ENCODE measurements around the gene IL17RA. TPM values are rescaled to one million over a fixed set of nuclear protein-coding genes. Genes with fewer than 3 reads are reported as not detected.
A peak's percentile ranks its signal among the peaks of the same experiment; 100 is the strongest.

IL17RA gene
- total RNA-seq, 1 experiment from 2014 or later, result 7.1 TPM

- Histone ChIP-seq H3K4me3 (ENCODE audit: low read length) (peak overlapping the region; percentile 90), H3K4me2 (ENCODE audit: low read depth, low read length, poor library complexity, severe bottlenecking) (peak overlapping the region; percentile 93), H3K36me3 (ENCODE audit: insufficient read depth, low read length) (peaks cover 4% of the 10 kb centered on the region; the same call in 1 of the 2 replicates), H2AFZ (ENCODE audit: low read length) (no peak overlapping the region), H4K20me1 (ENCODE audit: insufficient read depth, low read depth, low read length) (peaks cover 23% of the 10 kb centered on the region; the same call in 1 of the 2 replicates), H3K9ac (ENCODE audit: low read length) (peak overlapping the region; percentile 91; the same call in 1 of the 2 replicates), H3K9me2 (replicated peaks; ENCODE audit: insufficient read depth, low read length) (no peaks in the 10 kb centered on the region), H3K9me3 (ENCODE audit: low read length) (no peaks in the 10 kb centered on the region), H3K79me2 (ENCODE audit: low read length) (peaks cover 59% of the 10 kb centered on the region), H3K4me1 (ENCODE audit: low read length) (peaks cover 33% of the 10 kb centered on the region), H3K27me3 (ENCODE audit: low read length) (no peaks in the 10 kb centered on the region), H3K27ac (ENCODE audit: low read length) (no peak overlapping the region)
- no peak for DNase-seq
Measured at GRCh38 chr22:17157714-17158113, 72.9 kb downstream of the IL17RA start.

GRCh38 chr22:17158176-17158567, 73.4 kb downstream of the IL17RA start:
- Histone ChIP-seq H3K4me2 (ENCODE audit: low read depth, low read length, poor library complexity, severe bottlenecking) (peak overlapping the region; percentile 93), H2AFZ (ENCODE audit: low read length) (peak overlapping the region; percentile 95; the same call in 1 of the 2 replicates), H3K9ac (ENCODE audit: low read length) (peak overlapping the region; percentile 91)

GRCh38 chr22:17158568-17159503, 74.0 kb downstream of the IL17RA start, which contains the start of gene HDHD5:
TSS of gene HDHD5 (minus strand) at chr22:17159277. CDS start at chr22:17159251, 26 bp downstream.
- peak within 1 kb of the TSS; percentile 95 for H2AFZ ChIP-seq (ENCODE audit: low read length)
- peak; percentile 94 for DNase-seq
- peaks cover 47% of the 10 kb centered on the region for H3K79me2 ChIP-seq (ENCODE audit: low read length)
- no peaks in the 10 kb centered on the region for H3K9me2 ChIP-seq (replicated peaks; ENCODE audit: insufficient read depth, low read length)
- H3K9me3 ChIP-seq (ENCODE audit: low read length), result no peaks in the 10 kb centered on the region
- H4K20me1 ChIP-seq (ENCODE audit: insufficient read depth, low read depth, low read length), result peaks cover 13% of the 10 kb centered on the region; the same call in 1 of the 2 replicates
- H3K27me3 ChIP-seq (ENCODE audit: low read length), result no peaks in the 10 kb centered on the region
- peak within 1 kb of the TSS; percentile 90 for H3K4me3 ChIP-seq (ENCODE audit: low read length)
- H3K4me1 ChIP-seq (ENCODE audit: low read length), result peaks cover 33% of the 10 kb centered on the region
- H3K9ac ChIP-seq (ENCODE audit: low read length), result peak within 1 kb of the TSS; percentile 91
- peak within 1 kb of the TSS; percentile 50 for H3K27ac ChIP-seq (ENCODE audit: low read length)
- H3K36me3 ChIP-seq (ENCODE audit: insufficient read depth, low read length), result peaks cover 4% of the 10 kb centered on the region; the same call in 1 of the 2 replicates
- H3K4me2 ChIP-seq (ENCODE audit: low read depth, low read length, poor library complexity, severe bottlenecking), result peak within 1 kb of the TSS; percentile 93

More at GRCh38 chr22:17158176-17158567, 73.4 kb downstream of the IL17RA start:
- Histone ChIP-seq H3K27ac (ENCODE audit: low read length) (no peak overlapping the region), H4K20me1 (ENCODE audit: insufficient read depth, low read depth, low read length) (peaks cover 19% of the 10 kb centered on the region; the same call in 1 of the 2 replicates), H3K4me3 (ENCODE audit: low read length) (peak overlapping the region; percentile 90), H3K9me2 (replicated peaks; ENCODE audit: insufficient read depth, low read length) (no peaks in the 10 kb centered on the region), H3K9me3 (ENCODE audit: low read length) (no peaks in the 10 kb centered on the region), H3K36me3 (ENCODE audit: insufficient read depth, low read length) (peaks cover 4% of the 10 kb centered on the region; the same call in 1 of the 2 replicates), H3K4me1 (ENCODE audit: low read length) (peaks cover 33% of the 10 kb centered on the region), H3K79me2 (ENCODE audit: low read length) (peaks cover 54% of the 10 kb centered on the region), H3K27me3 (ENCODE audit: low read length) (no peaks in the 10 kb centered on the region)
- DNase-seq, result no peak

DNA sequence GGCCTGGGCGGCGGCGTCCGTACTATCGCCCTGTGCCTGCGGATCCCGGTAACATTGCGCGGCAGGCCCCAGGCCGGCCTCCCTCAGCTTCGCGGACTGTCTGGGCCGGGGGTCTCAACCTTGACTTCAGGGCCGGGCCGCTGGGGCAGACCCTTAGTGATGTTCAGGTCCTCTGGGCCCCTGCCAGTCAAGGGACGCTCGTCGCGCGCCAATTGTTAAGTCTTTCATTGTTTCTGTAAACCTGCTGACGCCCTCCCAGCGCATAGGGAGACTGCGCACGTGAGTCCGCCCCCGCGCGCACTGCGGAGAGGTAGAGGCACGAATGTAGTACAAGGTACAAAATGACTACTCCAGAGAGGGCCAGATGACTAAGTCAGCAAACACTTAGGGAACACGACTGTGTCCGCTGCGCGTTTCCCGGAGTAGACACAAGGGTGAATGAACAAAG, 74.7 kb downstream of the IL17RA start:
- no peaks in the 10 kb centered on the region for H3K9me3 ChIP-seq (ENCODE audit: low read length)
- peaks cover 44% of the 10 kb centered on the region for H3K79me2 ChIP-seq (ENCODE audit: low read length)
- peak overlapping the region; percentile 91 for H3K9ac ChIP-seq (ENCODE audit: low read length)

GRCh38 chr22:17161991-17162390, 77.2 kb downstream of the IL17RA start:
- peaks cover 23% of the 10 kb centered on the region for H3K4me1 ChIP-seq (ENCODE audit: low read length)

More for the DNA sequence above, 74.7 kb downstream of the IL17RA start:
- Histone ChIP-seq H3K4me3 (ENCODE audit: low read length) (peak overlapping the region; percentile 90; the same call in 1 of the 2 replicates), H3K27ac (ENCODE audit: low read length) (no peak overlapping the region), H2AFZ (ENCODE audit: low read length) (peak overlapping the region; percentile 5; the same call in 1 of the 2 replicates), H4K20me1 (ENCODE audit: insufficient read depth, low read depth, low read length) (peaks cover 13% of the 10 kb centered on the region; the same call in 1 of the 2 replicates), H3K9me2 (replicated peaks; ENCODE audit: insufficient read depth, low read length) (no peaks in the 10 kb centered on the region), H3K27me3 (ENCODE audit: low read length) (no peaks in the 10 kb centered on the region), H3K36me3 (ENCODE audit: insufficient read depth, low read length) (peaks cover 4% of the 10 kb centered on the region; the same call in 1 of the 2 replicates), H3K4me1 (ENCODE audit: low read length) (peaks cover 33% of the 10 kb centered on the region), H3K4me2 (ENCODE audit: low read depth, low read length, poor library complexity, severe bottlenecking) (peak overlapping the region; percentile 93)
- no peak for DNase-seq

DNA sequence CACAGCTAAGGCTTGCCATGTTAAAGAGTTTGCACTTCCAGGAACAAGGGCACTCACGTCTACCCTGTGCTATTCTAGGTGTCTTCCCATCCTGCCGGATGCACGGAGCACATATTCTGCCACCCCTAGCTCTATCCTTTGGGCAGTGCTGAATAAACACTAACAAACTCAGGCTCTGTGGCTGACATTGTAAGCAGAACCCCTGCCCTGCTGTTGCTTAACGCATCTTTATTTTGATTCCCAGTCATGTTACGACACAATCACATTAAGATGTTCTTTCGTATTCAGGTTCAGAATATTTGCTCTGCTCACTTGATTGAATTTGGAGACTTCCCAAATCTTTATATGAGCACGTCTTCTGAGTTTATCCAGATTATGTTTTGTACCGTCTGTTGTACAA, 77.9 kb downstream of the IL17RA start:
- H3K4me1 ChIP-seq (ENCODE audit: low read length), result peaks cover 15% of the 10 kb centered on the region
- no peak for DNase-seq
- H3K79me2 ChIP-seq (ENCODE audit: low read length), result peaks cover 12% of the 10 kb centered on the region
- H3K9me2 ChIP-seq (replicated peaks; ENCODE audit: insufficient read depth, low read length), result no peaks in the 10 kb centered on the region
- no peak overlapping the region for H3K27ac ChIP-seq (ENCODE audit: low read length)
- H3K4me3 ChIP-seq (ENCODE audit: low read length), result no peak overlapping the region
- no peak overlapping the region for H3K9ac ChIP-seq (ENCODE audit: low read length)
- H4K20me1 ChIP-seq (ENCODE audit: insufficient read depth, low read depth, low read length), result no peaks in the 10 kb centered on the region
- H3K36me3 ChIP-seq (ENCODE audit: insufficient read depth, low read length), result no peaks in the 10 kb centered on the region
- no peak overlapping the region for H2AFZ ChIP-seq (ENCODE audit: low read length)
- H3K9me3 ChIP-seq (ENCODE audit: low read length), result no peaks in the 10 kb centered on the region
- no peak overlapping the region for H3K4me2 ChIP-seq (ENCODE audit: low read depth, low read length, poor library complexity, severe bottlenecking)
- H3K27me3 ChIP-seq (ENCODE audit: low read length), result no peaks in the 10 kb centered on the region

More at GRCh38 chr22:17161991-17162390, 77.2 kb downstream of the IL17RA start:
- Histone ChIP-seq H2AFZ (ENCODE audit: low read length) (no peak overlapping the region), H3K27ac (ENCODE audit: low read length) (no peak overlapping the region), H3K9me3 (ENCODE audit: low read length) (no peaks in the 10 kb centered on the region), H3K79me2 (ENCODE audit: low read length) (peaks cover 19% of the 10 kb centered on the region), H3K9me2 (replicated peaks; ENCODE audit: insufficient read depth, low read length) (no peaks in the 10 kb centered on the region), H4K20me1 (ENCODE audit: insufficient read depth, low read depth, low read length) (0 out of 2 replicates have a peak, but pooled peaks cover 5% of the 10 kb centered on the region), H3K36me3 (ENCODE audit: insufficient read depth, low read length) (peaks cover 4% of the 10 kb centered on the region; the same call in 1 of the 2 replicates), H3K9ac (ENCODE audit: low read length) (no peak overlapping the region), H3K4me3 (ENCODE audit: low read length) (no peak overlapping the region), H3K27me3 (ENCODE audit: low read length) (no peaks in the 10 kb centered on the region), H3K4me2 (ENCODE audit: low read depth, low read length, poor library complexity, severe bottlenecking) (no peak overlapping the region)
- no peak for DNase-seq

GRCh38 chr22:17164392-17165024, 79.7 kb downstream of the IL17RA start:
- H3K36me3 ChIP-seq (ENCODE audit: insufficient read depth, low read length), result no peaks in the 10 kb centered on the region
- no peaks in the 10 kb centered on the region for H3K9me3 ChIP-seq (ENCODE audit: low read length)
- no peaks in the 10 kb centered on the region for H4K20me1 ChIP-seq (ENCODE audit: insufficient read depth, low read depth, low read length)
- peak; percentile 36 for DNase-seq
- H3K4me1 ChIP-seq (ENCODE audit: low read length), result peaks cover 4% of the 10 kb centered on the region; the same call in 1 of the 2 replicates
- H3K4me2 ChIP-seq (ENCODE audit: low read depth, low read length, poor library complexity, severe bottlenecking), result no peak overlapping the region
- no peaks in the 10 kb centered on the region for H3K9me2 ChIP-seq (replicated peaks; ENCODE audit: insufficient read depth, low read length)
- H3K27ac ChIP-seq (ENCODE audit: low read length), result no peak overlapping the region
- no peak overlapping the region for H3K9ac ChIP-seq (ENCODE audit: low read length)
- H2AFZ ChIP-seq (ENCODE audit: low read length), result no peak overlapping the region
- no peak overlapping the region for H3K4me3 ChIP-seq (ENCODE audit: low read length)
- no peaks in the 10 kb centered on the region for H3K27me3 ChIP-seq (ENCODE audit: low read length)
- no peaks in the 10 kb centered on the region for H3K79me2 ChIP-seq (ENCODE audit: low read length)

Measured in Karpas-422 (cell line).